PC-3 (cell line): Measurements from ENCODE around the gene GPRIN1.

Source experiments
- EZH2 ChIP-seq: fragments of 300-600 bp; sonication (generic); IDR thresholded peaks from one replicate; pipeline ENCODE4 v1.6.1; 2017; ENCODE audit warnings: antibody characterized with exemption, mild to moderate bottlenecking, low read length; ENCODE audit not compliant: unreplicated experiment
- TF ChIP-seq, protein P1 (sequence below): fragments of 300-600 bp; sonication (generic); conservative IDR thresholded peaks from 2 replicates; pipeline ENCODE4 v1.5.1; 2017; ENCODE audit warnings: antibody characterized with exemption, low read depth, mild to moderate bottlenecking, low read length

DNA sequence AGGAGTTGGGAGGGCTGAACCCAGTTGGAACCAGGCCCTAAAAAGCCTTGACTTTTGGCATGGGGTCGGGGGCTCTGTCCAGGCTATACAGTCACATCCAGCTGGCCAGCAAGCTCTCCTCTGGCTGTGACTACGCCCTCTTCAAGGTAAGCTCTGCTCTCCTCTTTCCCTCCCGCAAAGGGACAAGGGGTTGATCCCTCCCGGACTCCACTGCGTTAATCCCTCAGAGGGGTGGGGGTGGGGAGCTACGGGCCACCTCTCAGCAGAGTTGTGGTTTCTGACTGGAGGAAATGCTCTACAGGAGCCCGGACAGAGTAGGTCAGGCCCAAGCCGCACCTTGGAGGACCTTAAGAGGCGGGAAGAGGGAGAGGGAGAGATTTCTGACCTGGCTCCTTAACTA, 34.3 kb upstream of the GPRIN1 start:
- TF ChIP-seq, protein P1, sequence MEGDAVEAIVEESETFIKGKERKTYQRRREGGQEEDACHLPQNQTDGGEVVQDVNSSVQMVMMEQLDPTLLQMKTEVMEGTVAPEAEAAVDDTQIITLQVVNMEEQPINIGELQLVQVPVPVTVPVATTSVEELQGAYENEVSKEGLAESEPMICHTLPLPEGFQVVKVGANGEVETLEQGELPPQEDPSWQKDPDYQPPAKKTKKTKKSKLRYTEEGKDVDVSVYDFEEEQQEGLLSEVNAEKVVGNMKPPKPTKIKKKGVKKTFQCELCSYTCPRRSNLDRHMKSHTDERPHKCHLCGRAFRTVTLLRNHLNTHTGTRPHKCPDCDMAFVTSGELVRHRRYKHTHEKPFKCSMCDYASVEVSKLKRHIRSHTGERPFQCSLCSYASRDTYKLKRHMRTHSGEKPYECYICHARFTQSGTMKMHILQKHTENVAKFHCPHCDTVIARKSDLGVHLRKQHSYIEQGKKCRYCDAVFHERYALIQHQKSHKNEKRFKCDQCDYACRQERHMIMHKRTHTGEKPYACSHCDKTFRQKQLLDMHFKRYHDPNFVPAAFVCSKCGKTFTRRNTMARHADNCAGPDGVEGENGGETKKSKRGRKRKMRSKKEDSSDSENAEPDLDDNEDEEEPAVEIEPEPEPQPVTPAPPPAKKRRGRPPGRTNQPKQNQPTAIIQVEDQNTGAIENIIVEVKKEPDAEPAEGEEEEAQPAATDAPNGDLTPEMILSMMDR: no peak
- no peak for TF ChIP-seq EZH2
